IPS DF 6.9 (cell line): ENCODE results near the gene SPTBN5.

Experiments used
- DNase-seq: peaks from one replicate; pipeline ENCODE4 v3.0.0-alpha.2; 2013; ENCODE audit warnings: low read depth, low spot score
- H3K27ac ChIP-seq: one replicate; pipeline ENCODE4 v1.5.1; 2013; ENCODE audit warnings: low read length, control low read depth
- H3K27me3 ChIP-seq: 2 replicates; pipeline ENCODE4 v1.6.1; 2013; ENCODE audit warnings: mild to moderate bottlenecking, low read length; ENCODE audit not compliant: control insufficient read depth, insufficient read depth
- H3K36me3 ChIP-seq: 2 replicates; pipeline ENCODE4 v1.6.1; 2013; ENCODE audit warnings: low read length; ENCODE audit not compliant: control insufficient read depth, insufficient read depth
- H3K4me1 ChIP-seq: 2 replicates; pipeline ENCODE4 v1.6.1; 2013; ENCODE audit warnings: low read length; ENCODE audit not compliant: control insufficient read depth, insufficient read depth
- H3K4me3 ChIP-seq: 2 replicates; pipeline ENCODE4 v1.5.1; 2013; ENCODE audit warnings: mild to moderate bottlenecking, low read length
- H3K9me3 ChIP-seq: 2 replicates; pipeline ENCODE4 v1.6.1; 2013; ENCODE audit warnings: low read length, inconsistent platforms; ENCODE audit not compliant: control insufficient read depth, insufficient read depth
- WGBS: extraction: QIAGEN DNeasy Blood & Tissue Kit; methylation state at CpG from one replicate; pipeline ENCODE4 v1.1.7; 2013; ENCODE audit warnings: mixed read lengths, missing lambda C conversion rate; ENCODE audit not compliant: insufficient read length, insufficient coverage; 5-methylcytosine and 5-hydroxymethylcytosine counted together

SPTBN5 gene

DNA sequence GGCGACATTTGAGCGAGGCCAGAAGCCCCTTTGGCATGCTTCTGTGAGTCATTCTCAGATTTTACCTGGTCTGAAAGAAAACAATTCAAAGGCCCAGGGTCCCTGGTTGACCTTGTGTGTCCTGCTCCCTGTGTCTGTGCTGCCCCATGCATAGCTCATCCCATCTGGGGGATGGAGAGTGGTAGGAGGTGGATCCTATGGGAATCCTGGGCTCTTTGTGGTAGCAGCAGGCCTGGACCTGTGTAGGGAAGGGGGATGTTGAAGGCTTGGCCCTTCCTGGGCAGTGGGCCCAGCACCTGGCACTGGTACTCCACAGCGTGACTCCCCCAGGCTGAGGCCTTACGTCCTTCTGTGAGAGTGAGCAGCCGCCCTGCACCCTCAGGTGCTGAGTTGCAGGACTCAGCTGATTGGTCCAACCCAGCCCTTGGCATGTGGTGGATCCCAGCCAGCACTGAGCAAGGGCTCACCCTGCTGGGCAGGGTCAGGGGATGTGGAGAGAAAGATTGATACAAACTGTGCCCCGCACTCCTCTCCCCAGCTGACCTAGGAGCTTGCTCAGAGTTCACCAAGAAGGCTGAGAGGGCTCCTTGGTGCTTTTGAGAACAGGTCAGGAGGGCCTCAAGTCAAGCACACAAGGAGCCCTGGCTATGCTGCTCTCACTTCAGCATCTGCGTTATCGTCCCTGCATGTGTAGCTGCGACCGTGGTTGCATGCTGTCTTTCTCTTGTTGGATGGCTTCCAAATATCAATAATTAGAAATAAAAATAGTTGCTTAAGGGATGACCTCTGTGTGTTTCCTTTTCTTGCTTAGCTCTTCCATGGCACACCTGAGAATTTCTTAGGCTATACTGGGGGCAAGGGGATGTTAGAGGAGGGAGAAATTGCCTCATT, 87.3 kb downstream of the SPTBN5 start:
- no CpG with 5 or more reads among the region's 10 CpGs for WGBS
- DNase-seq: no peak
- Histone ChIP-seq H3K36me3 (no peaks in the 10 kb centered on the region), H3K4me3 (no peak overlapping the region), H3K4me1 (no peaks in the 10 kb centered on the region), H3K27me3 (no peaks in the 10 kb centered on the region), H3K9me3 (no peaks in the 10 kb centered on the region), H3K27ac (no peak overlapping the region)

DNA sequence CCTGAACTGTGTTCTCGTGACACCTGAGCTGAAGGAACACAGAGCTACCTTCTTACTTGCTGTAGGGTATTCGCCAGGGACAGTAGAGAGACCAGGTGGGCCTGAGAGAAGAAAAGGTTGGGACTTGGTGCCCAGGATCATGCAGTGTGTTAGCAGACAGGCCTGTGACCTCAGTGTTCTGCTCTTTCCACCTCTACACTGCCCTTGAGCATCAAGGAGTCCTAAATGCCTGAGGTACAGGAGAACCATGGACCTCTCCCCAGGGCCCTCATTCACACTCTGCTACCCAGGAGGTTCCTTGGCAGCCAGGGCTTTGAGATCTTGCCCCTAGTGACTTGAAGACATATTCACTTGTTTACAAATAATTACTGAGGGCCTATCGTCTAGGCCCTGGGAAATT, 88.1 kb downstream of the SPTBN5 start:
- WGBS: no CpG with 5 or more reads among the region's 3 CpGs
- H3K4me1 ChIP-seq: no peaks in the 10 kb centered on the region

DNA sequence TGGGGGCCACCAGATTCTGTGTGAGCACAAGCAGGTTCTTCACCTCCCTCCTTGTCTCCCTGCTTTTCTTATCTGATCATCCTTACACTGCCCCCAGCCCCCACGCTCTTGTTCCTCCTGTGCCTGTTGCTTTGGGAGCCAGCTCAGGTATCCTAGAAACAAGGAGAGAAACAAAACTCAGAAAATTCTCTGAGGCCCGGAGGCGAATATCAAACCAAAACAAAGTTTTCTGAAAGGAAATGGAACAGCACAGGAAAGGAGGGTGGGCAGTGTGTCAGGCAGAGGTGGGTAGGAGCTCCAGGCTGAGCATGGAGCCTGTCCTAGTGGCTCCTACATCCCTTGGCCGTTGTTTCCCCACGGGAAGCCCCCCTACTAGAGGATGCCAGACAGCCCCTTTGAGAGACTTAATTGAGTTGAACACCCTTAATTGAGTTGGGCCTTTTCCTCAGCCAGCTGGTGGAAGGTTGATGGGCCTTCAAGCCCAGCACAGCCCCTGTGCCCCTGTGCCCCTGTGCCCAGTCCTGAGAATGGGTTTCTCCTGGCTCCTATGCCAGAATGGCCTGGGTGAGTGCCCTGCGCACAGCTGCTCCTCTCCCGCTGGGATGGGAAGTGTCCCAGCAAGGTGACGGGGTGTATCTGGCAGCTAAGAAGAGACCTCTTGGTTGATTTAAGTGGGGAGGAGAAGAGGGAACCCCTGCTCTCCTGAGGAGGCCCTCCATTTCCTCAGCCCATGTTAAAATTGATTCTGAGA, 88.8 kb downstream of the SPTBN5 start:
- no CpG with 5 or more reads among the region's 8 CpGs for WGBS

More for the DNA sequence above, 88.1 kb downstream of the SPTBN5 start:
- H3K9me3 ChIP-seq: no peaks in the 10 kb centered on the region
- no peaks in the 10 kb centered on the region; the same call in 1 of the 2 replicates for H3K27me3 ChIP-seq
- DNase-seq: no peak
- no peak overlapping the region for H3K27ac ChIP-seq
- H3K36me3 ChIP-seq: no peaks in the 10 kb centered on the region
- H3K4me3 ChIP-seq: no peak overlapping the region

DNA sequence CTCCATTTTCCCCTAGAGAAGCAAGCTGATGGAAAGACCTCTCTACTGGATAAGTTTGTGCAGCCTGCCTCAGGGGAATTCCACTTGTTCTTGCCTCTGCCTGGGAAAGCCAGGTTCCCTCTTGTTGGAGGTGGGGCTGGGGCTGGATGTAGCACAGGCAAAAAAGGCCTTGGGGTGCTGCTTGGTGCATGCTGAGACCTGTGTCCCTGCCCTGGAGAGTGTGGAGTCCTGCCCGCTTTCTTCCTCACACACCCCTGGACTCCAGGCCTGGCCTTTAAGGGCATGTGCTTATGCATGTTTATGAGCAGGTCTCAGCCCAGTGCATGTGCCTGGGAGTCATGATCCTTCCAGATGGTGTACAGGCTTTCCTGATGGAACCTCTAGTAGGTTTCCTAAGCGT, 89.5 kb downstream of the SPTBN5 start:
- H3K27me3 ChIP-seq: no peaks in the 10 kb centered on the region; the same call in 1 of the 2 replicates
- no peaks in the 10 kb centered on the region for H3K4me1 ChIP-seq
- WGBS: no CpG with 5 or more reads among the region's 2 CpGs
- no peak overlapping the region for H3K27ac ChIP-seq
- no peak overlapping the region for H3K4me3 ChIP-seq
- H3K36me3 ChIP-seq: no peaks in the 10 kb centered on the region
- DNase-seq: no peak
- H3K9me3 ChIP-seq: no peaks in the 10 kb centered on the region

More for the DNA sequence above, 88.8 kb downstream of the SPTBN5 start:
- H3K27me3 ChIP-seq: no peaks in the 10 kb centered on the region; the same call in 1 of the 2 replicates
- H3K4me3 ChIP-seq: no peak overlapping the region
- H3K9me3 ChIP-seq: no peaks in the 10 kb centered on the region
- no peaks in the 10 kb centered on the region for H3K36me3 ChIP-seq
- DNase-seq: no peak
- H3K27ac ChIP-seq: no peak overlapping the region
- no peaks in the 10 kb centered on the region for H3K4me1 ChIP-seq

DNA sequence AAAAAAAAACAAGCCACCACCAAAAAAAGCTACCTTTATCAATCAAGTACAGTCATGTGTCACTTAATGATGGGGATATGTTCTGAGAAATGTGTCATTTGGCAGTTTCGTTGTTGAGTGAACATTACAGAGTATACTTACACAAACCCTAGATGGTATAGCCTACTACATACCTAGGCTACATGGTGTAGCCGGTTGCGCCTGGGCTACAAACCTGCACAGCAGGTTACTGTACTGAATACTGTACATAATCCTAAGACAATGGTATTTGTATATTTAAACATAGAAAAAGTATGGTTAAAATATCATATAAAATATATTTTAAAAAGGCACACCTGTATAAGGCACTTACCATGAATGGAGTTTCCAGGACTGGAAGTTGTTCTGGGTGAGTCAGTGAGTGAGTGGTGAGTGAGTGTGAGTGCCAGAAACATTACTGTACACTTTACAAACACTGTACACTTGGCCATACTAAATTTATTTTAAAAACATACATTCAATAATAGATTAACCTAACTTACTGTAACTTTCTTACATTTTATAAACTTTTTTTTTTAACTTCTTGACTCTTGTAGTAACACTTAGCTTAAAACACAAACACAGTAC, 91.9 kb downstream of the SPTBN5 start:
- DNase-seq: no peak
- no CpG with 5 or more reads among the region's 3 CpGs for WGBS
- no peaks in the 10 kb centered on the region; the same call in 1 of the 2 replicates for H3K27me3 ChIP-seq
- H3K4me3 ChIP-seq: no peak overlapping the region
- H3K9me3 ChIP-seq: no peaks in the 10 kb centered on the region
- no peak overlapping the region for H3K27ac ChIP-seq
- no peaks in the 10 kb centered on the region for H3K4me1 ChIP-seq
- H3K36me3 ChIP-seq: no peaks in the 10 kb centered on the region

DNA sequence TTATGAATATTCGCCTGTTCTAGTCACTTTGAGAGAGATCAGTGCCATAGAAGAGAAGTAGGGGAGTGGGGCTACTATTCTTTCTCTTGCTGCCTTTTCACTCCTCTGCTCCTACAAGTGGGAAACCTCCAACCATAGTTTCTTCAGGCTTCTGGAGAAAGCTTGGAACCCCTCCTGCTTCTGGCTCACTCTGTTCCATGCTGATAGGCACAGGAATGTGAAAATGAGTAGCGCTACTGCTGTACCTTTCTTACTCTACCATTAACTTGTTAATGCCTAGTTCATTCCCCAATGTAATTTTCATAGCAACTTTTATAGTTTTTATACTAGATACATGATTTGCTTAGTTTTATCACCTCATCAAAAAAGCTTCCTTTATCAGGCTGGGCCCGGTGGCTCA, 92.7 kb downstream of the SPTBN5 start:
- no peaks in the 10 kb centered on the region for H3K36me3 ChIP-seq
- H3K4me1 ChIP-seq: no peaks in the 10 kb centered on the region
- WGBS: no CpG with 5 or more reads among the region's 3 CpGs
- no peak for DNase-seq
- no peaks in the 10 kb centered on the region for H3K9me3 ChIP-seq
- no peak overlapping the region for H3K4me3 ChIP-seq
- H3K27ac ChIP-seq: no peak overlapping the region
- no peaks in the 10 kb centered on the region; the same call in 1 of the 2 replicates for H3K27me3 ChIP-seq

DNA sequence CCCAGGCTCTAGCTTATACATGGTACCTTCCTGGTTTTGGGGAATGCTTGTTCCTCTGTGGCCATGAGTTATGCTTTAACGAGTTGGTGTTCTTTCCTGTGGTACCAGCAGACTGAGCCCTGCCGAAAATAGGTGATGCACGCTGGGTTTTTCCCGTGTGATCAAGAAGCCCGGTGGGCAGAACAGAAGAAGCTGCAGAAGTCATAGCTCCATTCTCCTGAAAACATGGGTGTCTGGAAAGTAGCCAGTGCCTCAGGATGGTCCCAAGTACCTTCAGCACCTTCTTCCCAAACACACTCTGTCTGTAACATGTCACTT, 94.4 kb downstream of the SPTBN5 start:
- DNase-seq: no peak
- H3K27ac ChIP-seq: no peak overlapping the region
- no peaks in the 10 kb centered on the region for H3K36me3 ChIP-seq
- no peaks in the 10 kb centered on the region for H3K9me3 ChIP-seq
- WGBS: no CpG with 5 or more reads among the region's 5 CpGs
- H3K27me3 ChIP-seq: no peaks in the 10 kb centered on the region; the same call in 1 of the 2 replicates
- no peak overlapping the region for H3K4me3 ChIP-seq
- no peaks in the 10 kb centered on the region for H3K4me1 ChIP-seq

DNA sequence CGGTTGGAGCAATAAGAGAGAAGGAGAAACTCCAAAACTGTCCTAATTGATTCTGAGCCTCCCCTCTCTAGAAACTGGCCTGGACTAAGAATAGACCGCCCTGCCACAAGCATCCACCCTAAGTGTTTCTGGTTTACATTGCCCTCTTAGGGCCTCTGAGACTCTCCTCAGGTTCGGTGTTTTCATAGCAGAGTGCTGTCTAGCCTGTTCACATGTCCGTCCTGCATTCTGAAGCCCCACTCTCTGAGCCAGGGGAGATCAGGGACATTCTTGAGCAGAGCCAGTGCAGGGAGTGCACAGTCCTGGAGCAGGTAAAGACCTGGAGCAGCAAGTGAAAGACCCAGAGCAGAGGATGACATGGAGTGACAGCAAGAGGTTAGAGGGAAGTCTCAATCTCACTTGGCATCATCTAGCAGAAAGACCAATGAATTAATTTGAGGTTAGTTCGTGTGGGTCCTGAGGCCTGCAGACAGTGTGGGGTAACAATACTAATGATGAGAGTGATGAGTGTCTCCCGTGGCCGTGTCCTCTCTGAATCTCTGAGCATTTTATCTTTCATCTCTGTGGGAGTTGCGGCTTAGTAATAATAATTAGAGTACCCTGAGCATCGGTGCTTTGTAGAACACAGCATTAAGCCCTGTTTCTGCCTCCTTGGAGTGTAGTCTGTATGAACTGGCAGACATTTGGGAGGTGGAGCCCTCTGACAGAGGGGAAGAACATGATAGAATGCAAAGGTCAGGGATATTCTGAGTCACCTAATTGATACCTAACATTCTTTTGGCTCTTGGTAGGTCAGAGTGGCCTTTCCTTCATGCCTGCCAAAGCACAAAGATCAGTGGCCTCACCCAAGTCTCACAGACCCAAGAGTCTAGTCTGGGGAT, 95.0 kb downstream of the SPTBN5 start:
- no CpG with 5 or more reads among the region's 9 CpGs for WGBS
- H3K27ac ChIP-seq: no peak overlapping the region
- no peak for DNase-seq
- H3K36me3 ChIP-seq: no peaks in the 10 kb centered on the region
- no peaks in the 10 kb centered on the region for H3K9me3 ChIP-seq
- no peaks in the 10 kb centered on the region; the same call in 1 of the 2 replicates for H3K27me3 ChIP-seq
- H3K4me1 ChIP-seq: no peaks in the 10 kb centered on the region
- H3K4me3 ChIP-seq: no peak overlapping the region
